Activated T-cell treated with anti-CD3 and anti-CD28 coated beads, Interleukin-2, amount 50 U/mL, for 24 hours (primary cell): ENCODE results near the gene APOBEC3H.

Experiments used
- DNase-seq: peaks from one replicate; pipeline ENCODE4 v3.0.0-alpha.2; 2020
- H3K27ac Mint-ChIP-seq: 2 replicates; pipeline ENCODE4 v1.8.0; 2020; ENCODE audit warnings: mild to moderate bottlenecking, mixed read lengths
- H3K27me3 Mint-ChIP-seq: 2 replicates; pipeline ENCODE4 v1.8.0; 2020; ENCODE audit warnings: mixed read lengths
- H3K36me3 Mint-ChIP-seq: 2 replicates; pipeline ENCODE4 v1.8.0; 2020; ENCODE audit warnings: low read depth, mixed read lengths
- H3K4me1 Mint-ChIP-seq: 2 replicates; pipeline ENCODE4 v1.8.0; 2020; ENCODE audit warnings: low read depth, mixed read lengths
- H3K4me3 Mint-ChIP-seq: 2 replicates; pipeline ENCODE4 v1.8.0; 2020; ENCODE audit warnings: mild to moderate bottlenecking, moderate library complexity, mixed read lengths
- H3K9me3 Mint-ChIP-seq: 2 replicates; pipeline ENCODE4 v1.8.0; 2020; ENCODE audit warnings: mixed read lengths

Gene APOBEC3H

DNA sequence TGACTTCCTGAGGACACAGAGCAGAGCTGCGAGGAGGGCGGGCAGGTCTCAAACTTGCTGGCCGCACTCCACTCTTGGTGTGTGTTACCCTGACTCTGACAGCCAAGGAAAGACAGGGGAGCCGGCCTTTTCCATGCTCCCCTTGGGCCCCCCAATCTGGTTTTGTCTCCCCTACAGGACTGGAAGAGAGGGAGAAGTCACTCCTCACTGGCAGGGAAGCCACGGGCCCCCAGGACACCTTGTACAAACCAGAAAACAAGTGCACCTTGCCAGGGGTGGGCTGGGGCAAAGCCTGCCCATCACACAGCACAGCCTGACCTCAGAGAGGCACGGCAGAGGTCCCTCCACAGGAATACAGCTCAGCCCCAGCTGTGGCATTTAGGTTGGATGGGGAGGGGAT is 35.2 kb downstream of the APOBEC3H start:
- no peak overlapping the region for H3K27ac Mint-ChIP-seq
- no peaks in the 10 kb centered on the region for H3K9me3 Mint-ChIP-seq
- no peak for DNase-seq
- H3K27me3 Mint-ChIP-seq, result no peaks in the 10 kb centered on the region
- H3K36me3 Mint-ChIP-seq, result peaks cover 21% of the 10 kb centered on the region
- H3K4me3 Mint-ChIP-seq, result no peak overlapping the region
- peaks cover 5% of the 10 kb centered on the region for H3K4me1 Mint-ChIP-seq

- no peak overlapping the region for H3K4me3 Mint-ChIP-seq
- peaks cover 21% of the 10 kb centered on the region for H3K36me3 Mint-ChIP-seq
- no peak for DNase-seq
- H3K27ac Mint-ChIP-seq, result no peak overlapping the region
- no peaks in the 10 kb centered on the region for H3K9me3 Mint-ChIP-seq
- peaks cover 5% of the 10 kb centered on the region for H3K4me1 Mint-ChIP-seq
- no peaks in the 10 kb centered on the region for H3K27me3 Mint-ChIP-seq
These were observed 36.0 kb downstream of the APOBEC3H start for GRCh38 chr22:39132871-39133524.

DNA sequence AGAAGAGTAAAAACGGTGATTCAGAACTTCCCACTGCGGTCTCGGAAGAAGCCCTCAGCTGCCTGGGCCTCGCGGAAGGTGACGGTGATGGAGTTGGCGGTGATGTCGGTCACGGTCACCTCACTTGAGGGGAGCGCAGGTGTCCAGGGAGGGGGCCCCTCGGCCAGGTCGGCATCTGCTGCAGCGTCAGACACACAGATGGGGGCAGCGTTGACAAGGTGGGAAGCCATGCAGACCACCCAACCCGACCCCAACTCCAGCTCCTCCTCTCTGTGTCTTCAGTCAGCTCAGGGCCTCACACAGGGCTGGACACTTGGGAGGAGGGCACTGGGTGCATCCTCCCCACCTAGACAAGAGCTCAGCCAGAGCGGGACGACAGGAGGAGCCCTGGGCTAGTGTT is 36.8 kb downstream of the APOBEC3H start:
- Mint-ChIP-seq H3K4me3 (no peak overlapping the region), H3K9me3 (no peaks in the 10 kb centered on the region), H3K27me3 (no peaks in the 10 kb centered on the region), H3K4me1 (peaks cover 2% of the 10 kb centered on the region), H3K27ac (no peak overlapping the region), H3K36me3 (peaks cover 26% of the 10 kb centered on the region)
- DNase-seq, result no peak

- Mint-ChIP-seq H3K4me1 (peaks cover 2% of the 10 kb centered on the region), H3K9me3 (no peaks in the 10 kb centered on the region), H3K36me3 (peaks cover 26% of the 10 kb centered on the region), H3K4me3 (no peak overlapping the region), H3K27me3 (no peaks in the 10 kb centered on the region), H3K27ac (no peak overlapping the region)
- DNase-seq, result no peak
These were observed 37.5 kb downstream of the APOBEC3H start for GRCh38 chr22:39134366-39135091.

- peaks cover 2% of the 10 kb centered on the region for H3K4me1 Mint-ChIP-seq
- H3K9me3 Mint-ChIP-seq, result no peaks in the 10 kb centered on the region
- H3K27ac Mint-ChIP-seq, result no peak overlapping the region
- H3K36me3 Mint-ChIP-seq, result peaks cover 26% of the 10 kb centered on the region
- peak; percentile 63 for DNase-seq
- H3K4me3 Mint-ChIP-seq, result no peak overlapping the region
- no peaks in the 10 kb centered on the region for H3K27me3 Mint-ChIP-seq
These were observed 38.2 kb downstream of the APOBEC3H start for GRCh38 chr22:39135092-39135896.

DNA sequence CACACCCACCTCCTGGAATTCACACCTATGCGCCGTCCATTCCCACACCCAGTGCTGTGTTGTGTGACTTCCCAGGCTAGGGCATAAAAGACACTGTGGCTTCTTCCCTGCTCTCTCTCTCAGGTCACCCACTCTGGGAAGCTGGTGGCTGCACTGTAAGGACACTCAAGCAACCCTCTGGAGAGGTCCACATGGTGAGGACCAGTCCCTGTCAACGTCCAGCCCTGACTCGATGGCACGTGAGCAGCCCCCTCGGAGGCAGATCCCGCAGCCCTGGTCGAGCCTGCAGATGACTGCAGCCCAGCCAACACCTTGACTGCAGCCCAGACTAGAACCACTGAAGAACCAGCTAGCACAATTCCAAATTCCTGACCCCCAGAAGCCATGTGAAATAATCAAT is 39.3 kb downstream of the APOBEC3H start:
- peaks cover 2% of the 10 kb centered on the region for H3K4me1 Mint-ChIP-seq

DNA sequence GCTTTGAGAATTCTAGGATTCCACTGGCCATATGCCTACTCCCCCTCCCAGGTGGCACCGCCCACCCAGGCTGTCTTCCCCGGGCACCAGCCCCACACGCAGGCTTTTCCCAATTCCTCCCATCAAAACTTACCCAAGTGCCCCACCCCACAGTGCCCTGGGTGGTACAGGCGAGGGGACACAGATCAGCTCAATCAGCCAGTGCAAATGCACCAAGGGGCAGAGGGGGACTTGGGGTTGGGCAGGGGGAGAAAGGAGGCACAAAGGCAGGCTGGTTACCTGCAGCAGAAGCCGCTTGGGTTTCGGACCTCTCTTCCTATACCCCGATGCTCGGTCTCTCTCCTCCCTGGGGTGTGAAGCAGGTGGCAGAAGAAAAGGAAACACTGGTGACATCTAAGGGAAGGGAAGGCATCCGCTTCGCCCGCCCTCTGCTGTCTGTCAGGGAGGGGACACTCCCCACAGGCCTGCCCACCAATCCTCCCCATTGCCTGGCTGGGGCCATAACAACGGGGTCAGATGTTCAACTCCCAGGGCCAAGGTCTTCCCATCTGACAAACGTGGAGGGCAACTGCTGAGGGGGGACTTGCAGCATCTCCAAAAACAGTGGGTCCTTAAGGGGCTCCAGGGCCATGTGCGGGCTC is 41.4 kb downstream of the APOBEC3H start:
- DNase-seq, result no peak
- peaks cover 10% of the 10 kb centered on the region for H3K36me3 Mint-ChIP-seq
- no peak overlapping the region for H3K4me3 Mint-ChIP-seq
- peaks cover 2% of the 10 kb centered on the region for H3K4me1 Mint-ChIP-seq
- no peaks in the 10 kb centered on the region for H3K27me3 Mint-ChIP-seq
- H3K27ac Mint-ChIP-seq, result no peak overlapping the region
- H3K9me3 Mint-ChIP-seq, result no peaks in the 10 kb centered on the region

More for the DNA sequence above, 39.3 kb downstream of the APOBEC3H start:
- Mint-ChIP-seq H3K27ac (no peak overlapping the region), H3K4me3 (no peak overlapping the region), H3K27me3 (no peaks in the 10 kb centered on the region), H3K9me3 (no peaks in the 10 kb centered on the region), H3K36me3 (peaks cover 25% of the 10 kb centered on the region)
- DNase-seq, result no peak

DNA sequence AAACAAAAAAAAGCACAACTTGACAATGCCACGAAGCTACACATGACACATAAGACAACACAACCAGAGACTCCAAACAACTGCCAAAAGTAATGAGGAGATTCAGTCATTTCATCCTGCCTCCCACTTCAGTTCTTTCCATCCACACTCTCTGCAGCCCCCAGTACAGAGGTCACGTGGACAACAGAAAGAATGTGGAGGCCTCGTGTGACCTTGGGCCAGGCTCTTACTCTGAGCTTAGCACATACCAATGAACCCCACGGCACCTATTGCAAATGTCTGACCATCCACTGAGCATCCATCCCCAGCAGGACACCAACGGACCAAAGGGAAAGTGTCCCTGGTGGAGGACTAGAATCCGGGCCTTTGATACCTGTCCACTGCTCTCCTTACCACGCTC is 42.9 kb downstream of the APOBEC3H start:
- Mint-ChIP-seq H3K4me1 (peaks cover 15% of the 10 kb centered on the region), H3K36me3 (peaks cover 6% of the 10 kb centered on the region), H3K9me3 (no peaks in the 10 kb centered on the region), H3K4me3 (no peak overlapping the region), H3K27ac (no peak overlapping the region), H3K27me3 (no peaks in the 10 kb centered on the region)
- no peak for DNase-seq

DNA sequence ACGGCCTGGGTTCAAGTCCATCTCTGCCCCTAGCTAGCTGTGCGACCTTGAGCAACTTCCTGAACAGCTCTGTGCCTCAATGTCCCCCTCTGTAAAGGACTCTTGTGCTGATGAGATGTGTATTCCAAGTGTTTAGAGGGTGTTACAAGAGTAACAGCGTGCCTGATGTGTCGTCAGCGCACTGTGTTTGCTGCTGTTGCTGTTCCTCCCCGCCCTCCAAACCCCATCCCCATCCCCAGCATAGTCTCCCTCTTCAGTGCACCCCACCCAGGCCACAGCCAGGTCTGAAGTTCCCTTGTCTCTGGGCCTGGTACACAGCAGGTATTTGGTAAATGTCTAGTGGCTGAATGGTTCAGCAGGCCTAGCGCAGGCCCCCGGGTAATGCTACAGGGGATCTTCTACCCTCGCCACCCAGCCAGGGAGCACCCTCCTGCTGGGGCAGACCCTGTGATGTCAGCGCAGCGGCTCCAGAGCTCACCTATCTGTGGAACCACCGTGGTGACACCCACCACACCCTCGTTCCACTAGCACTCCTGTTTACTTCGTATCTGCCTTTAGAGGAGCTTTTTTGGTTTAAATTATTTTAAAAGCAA is 45.1 kb downstream of the APOBEC3H start:
- H3K36me3 Mint-ChIP-seq, result peaks cover 5% of the 10 kb centered on the region
- DNase-seq, result no peak
- no peak overlapping the region for H3K27ac Mint-ChIP-seq
- no peaks in the 10 kb centered on the region for H3K9me3 Mint-ChIP-seq
- H3K4me1 Mint-ChIP-seq, result peaks cover 25% of the 10 kb centered on the region
- H3K27me3 Mint-ChIP-seq, result no peaks in the 10 kb centered on the region
- H3K4me3 Mint-ChIP-seq, result no peak overlapping the region

DNA sequence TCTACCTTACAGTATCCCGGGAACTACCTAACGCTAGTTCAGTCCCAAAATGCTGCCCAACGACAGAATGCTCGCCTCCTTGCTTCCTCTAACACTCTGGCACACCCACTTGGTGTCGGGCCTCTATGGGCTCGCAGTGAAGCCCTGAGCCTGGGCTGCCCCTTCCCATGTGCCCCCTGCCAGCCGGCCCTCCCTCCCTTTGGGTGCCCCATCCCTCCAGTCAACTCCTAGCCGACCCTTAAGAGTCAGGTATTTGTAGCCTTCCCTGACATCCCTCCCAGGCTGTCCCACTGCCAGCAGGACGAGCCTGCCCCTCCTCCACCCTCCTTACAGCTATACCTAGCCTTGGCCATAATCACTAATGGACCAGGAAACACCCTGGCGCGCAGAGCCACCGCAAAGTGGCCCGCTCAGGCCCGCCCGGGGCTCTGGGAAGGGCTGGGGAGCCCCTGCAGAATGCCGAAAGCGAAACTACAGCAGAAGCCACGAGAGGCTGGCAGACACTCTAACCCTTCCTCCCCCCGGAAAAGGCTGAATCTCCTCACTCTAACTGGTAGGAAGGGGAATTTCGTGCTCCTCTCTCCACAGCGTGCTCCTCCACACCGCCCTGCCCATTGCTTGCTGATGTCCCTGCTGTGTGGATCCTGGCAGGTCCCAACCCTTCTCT is 47.2 kb downstream of the APOBEC3H start:
- peak; percentile 71 for DNase-seq
- Mint-ChIP-seq H3K27me3 (no peaks in the 10 kb centered on the region), H3K36me3 (peaks cover 2% of the 10 kb centered on the region), H3K27ac (peak overlapping the region; percentile 88), H3K4me1 (peaks cover 42% of the 10 kb centered on the region), H3K9me3 (no peaks in the 10 kb centered on the region), H3K4me3 (peak overlapping the region; percentile 85)

DNA sequence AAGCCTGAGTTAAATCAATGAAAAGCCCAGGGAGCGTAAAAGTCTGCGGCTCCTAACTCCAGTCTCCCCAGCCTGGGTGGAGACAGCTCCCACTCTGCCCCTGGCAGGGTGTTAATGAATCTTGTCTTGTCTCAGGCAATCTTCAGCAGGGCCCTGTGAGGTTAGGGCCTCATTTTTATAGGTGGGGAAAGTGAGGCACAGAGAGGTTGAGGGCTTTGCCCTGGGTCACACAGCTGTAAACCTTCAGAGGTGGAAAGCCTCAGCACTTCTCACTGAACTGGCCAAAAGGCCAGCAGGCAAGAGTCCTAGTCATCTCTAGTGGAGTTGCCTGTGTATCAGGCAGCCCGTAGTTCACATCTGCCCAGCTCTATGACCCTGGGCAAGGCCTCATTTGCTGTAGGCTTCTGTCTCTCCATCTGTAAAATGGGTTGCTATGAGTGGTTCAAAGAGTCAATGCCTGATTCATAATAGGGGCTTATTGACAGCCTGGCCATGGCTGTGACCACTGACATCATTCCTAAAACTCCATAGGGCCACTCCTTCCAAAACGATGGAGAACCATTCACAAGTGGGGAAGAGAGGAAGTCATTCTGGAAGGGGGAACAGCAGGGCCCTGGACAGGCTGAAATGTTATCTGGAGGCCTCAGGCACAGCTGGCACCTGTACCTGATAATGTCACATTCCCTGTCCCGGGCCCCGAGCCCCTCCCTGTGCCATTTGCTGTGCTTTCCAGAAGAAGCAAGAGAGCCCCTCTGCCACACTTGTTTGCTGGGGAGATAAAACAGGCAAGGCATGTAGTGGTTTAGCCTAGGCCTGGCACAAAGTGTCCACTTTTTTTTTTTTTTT is 49.4 kb downstream of the APOBEC3H start:
- Mint-ChIP-seq H3K4me1 (peaks cover 64% of the 10 kb centered on the region), H3K27me3 (no peaks in the 10 kb centered on the region), H3K27ac (peak overlapping the region; percentile 88), H3K36me3 (peaks cover 10% of the 10 kb centered on the region), H3K4me3 (peak overlapping the region; percentile 71), H3K9me3 (no peaks in the 10 kb centered on the region)
- no peak for DNase-seq

DNA sequence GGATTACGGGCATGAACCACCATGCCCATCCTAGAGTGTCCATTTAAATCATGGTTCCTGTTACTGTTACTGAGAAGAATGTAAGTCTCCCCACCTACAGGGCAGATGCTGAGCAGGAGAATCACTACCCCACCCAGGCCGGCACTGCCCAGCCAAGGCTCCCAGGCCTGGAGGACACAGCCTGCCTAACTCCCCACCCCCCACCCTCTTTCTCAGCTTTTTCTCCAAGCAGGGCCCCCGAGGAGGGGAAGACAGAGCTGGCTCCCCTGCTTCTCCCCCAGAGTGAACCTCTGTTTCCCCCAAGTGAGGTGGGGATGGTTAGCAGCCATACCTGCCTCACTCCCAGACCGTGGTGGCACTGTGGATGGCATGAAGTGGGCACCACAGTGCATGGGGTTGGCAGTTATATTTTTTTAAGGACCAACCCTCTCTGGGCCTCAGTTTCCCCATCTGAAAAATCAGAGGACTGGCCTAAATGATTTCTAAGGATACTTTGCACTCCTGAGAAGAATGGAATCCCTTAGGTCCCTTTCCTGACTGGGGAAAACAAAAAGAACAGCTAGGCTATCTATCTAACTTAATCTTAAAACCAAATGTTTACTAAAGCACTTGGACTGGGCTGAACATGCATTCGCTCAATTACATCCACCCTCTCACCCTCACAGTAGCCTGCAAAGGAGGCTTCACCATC is 50.4 kb downstream of the APOBEC3H start:
- H3K9me3 Mint-ChIP-seq, result no peaks in the 10 kb centered on the region
- peaks cover 10% of the 10 kb centered on the region for H3K36me3 Mint-ChIP-seq
- peaks cover 65% of the 10 kb centered on the region for H3K4me1 Mint-ChIP-seq
- H3K27me3 Mint-ChIP-seq, result no peaks in the 10 kb centered on the region
- DNase-seq, result no peak
- H3K4me3 Mint-ChIP-seq, result no peak overlapping the region
- peak overlapping the region; percentile 88 for H3K27ac Mint-ChIP-seq
